Right lobe of liver (tissue), 6 donors: ENCODE data around the gene CIAO2B. TPM values are rescaled to one million over a fixed set of nuclear protein-coding genes. Genes with fewer than 3 reads are reported as not detected.

ENCODE experiments used
- ATAC-seq, 4 donors: fragments of 200-7000 bp; cut with Tn5 transposase; one replicate each; pipeline ENCODE4 v1.9.1; 2020; ENCODE audit warnings: mild to moderate bottlenecking in 4 of 4, moderate library complexity in 4 of 4
- DNase-seq, 3 donors: peaks; one replicate each; pipeline ENCODE4 v3.0.0-alpha.2; 2020
- H3K27ac ChIP-seq, 3 donors: fragments of 200-600 bp; one replicate each; pipeline ENCODE4 v1.8.0; 2022
- H3K27me3 ChIP-seq, 2 donors: fragments of 200-600 bp; one replicate each; pipeline ENCODE4 v1.8.0; 2022
- H3K36me3 ChIP-seq, 4 donors: fragments of 200-600 bp; sonication (generic) in 1 of 4; one replicate each; pipeline versions ENCODE4 v1.5.1 to v1.8.0; 2017 to 2022; ENCODE audit warnings: control low read depth in 1 of 4
- H3K4me1 ChIP-seq, 4 donors: fragments of 200-600 bp; sonication (generic) in 1 of 4; one replicate each; pipeline versions ENCODE4 v1.5.1 to v1.8.0; 2017 to 2022; ENCODE audit warnings: control low read depth in 1 of 4
- H3K4me3 ChIP-seq, 3 donors: fragments of 200-600 bp; one replicate each; pipeline ENCODE4 v1.8.0; 2022
- H3K9me3 ChIP-seq, 4 donors: fragments of 200-600 bp; sonication (generic) in 1 of 4; one replicate each; pipeline versions ENCODE4 v1.5.1 to v1.8.0; 2017 to 2022; ENCODE audit warnings: control low read depth in 1 of 4
- CTCF ChIP-seq, 4 donors: fragments of 200-600 bp in 3 of 4; fragments of 450-650 bp in 1 of 4; IDR thresholded peaks; one replicate each; pipeline versions ENCODE4 v1.5.1 to v1.8.0; 2016 to 2022; ENCODE audit warnings: antibody characterized with exemption in 4 of 4, mild to moderate bottlenecking in 2 of 4
- POLR2A ChIP-seq: fragments of 450-650 bp; IDR thresholded peaks from one replicate; pipeline ENCODE4 v1.6.1; 2017; ENCODE audit warnings: antibody characterized with exemption, mild to moderate bottlenecking
- WGBS: methylation state at CpG from one replicate; pipeline ENCODE4 v1.1.6; 2018; ENCODE audit warnings: low coverage, low lambda C conversion rate; ENCODE audit not compliant: insufficient coverage; ENCODE audit errors: missing lambda C conversion rate; 5-methylcytosine and 5-hydroxymethylcytosine counted together
- intact Hi-C, 2 donors: fragments of 100-400 bp; cut with DNase I; formaldehyde crosslinking; loops; one replicate each; pipeline versions ENCODE4 v1.11.2 to v1.14.1; 2022
- total RNA-seq, 6 experiments: library from RNA; depleted of rRNA in 2 of 6; stranded (reverse); fragments of >200 nt in 2 of 6; fragmentation: NEBNext Ultra II Directional in 3 of 6; extraction: Animal tissue kit (Norgen Biotek cat#: 25700) in 3 of 6; gene quantifications; one replicate each; pipeline versions ENCODE4 v1.1.0 to v1.2.4, GENCODE V29; 2016 to 2023
- donor health status: DM: no; HTN: yes; CAD: no.
- donor health status: DM: no; HTN: no; CAD: no.
- donor health status: DM: no; HTN: no; CAD: no.
- donor health status: DM: no; HTN: yes; CAD: no.
- donor health status: DM: no; HTN: yes; CAD: no.

Gene CIAO2B
- total RNA-seq, 6 experiments from 2014 or later: 40.6 to 111 (median 47.4) TPM

DNA sequence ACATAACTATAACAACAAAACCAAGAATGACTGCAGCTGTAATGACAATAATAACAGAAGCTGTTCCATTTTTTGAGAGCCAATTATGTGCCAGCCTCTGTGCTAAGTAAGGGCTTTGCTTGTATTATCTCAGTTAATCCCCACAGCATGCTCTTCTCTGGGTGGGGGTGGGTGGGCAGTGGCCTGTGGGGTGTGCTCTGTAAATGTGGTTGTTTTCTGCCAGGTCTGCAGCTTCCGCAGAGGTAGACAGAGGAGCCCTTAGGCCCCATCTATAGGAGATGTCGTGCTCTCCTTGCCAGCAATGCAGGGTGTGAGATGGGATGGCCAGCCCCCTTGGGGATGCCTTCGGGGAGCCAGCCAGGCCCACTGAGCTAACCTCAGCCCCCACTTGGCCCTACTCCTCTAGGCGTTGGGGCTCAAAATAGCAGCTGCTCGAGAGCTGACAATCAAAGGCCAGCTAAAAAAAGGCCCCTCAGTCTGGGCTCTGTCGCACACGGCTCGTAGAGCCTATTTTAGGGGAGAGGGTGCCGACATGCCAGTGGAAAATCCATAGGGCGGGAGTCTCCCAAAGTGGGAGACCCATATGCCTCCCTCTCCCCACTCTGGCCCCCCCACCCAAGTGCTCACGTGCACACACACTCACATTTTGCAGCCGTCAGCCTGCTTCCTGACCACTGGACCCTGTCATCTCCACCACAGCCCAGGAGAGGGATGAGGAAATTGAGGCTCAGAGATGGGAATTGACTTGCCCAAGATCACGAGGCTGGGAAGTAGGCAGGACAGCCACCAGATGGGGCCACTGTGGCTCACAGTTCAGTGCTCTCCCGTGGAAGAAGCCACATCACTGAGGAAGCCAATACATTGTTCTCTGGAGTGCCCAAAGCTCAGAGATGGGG, 31.3 kb downstream of the CIAO2B start:
- intact Hi-C loops: no loop called here
- H3K4me1 ChIP-seq: peaks cover 0 to 19% (median 8%) of the 10 kb centered on the region in 4 donors
- TF ChIP-seq POLR2A (no peak), CTCF (IDR thresholded peaks at IDR 0.05) (no peak)

DNA sequence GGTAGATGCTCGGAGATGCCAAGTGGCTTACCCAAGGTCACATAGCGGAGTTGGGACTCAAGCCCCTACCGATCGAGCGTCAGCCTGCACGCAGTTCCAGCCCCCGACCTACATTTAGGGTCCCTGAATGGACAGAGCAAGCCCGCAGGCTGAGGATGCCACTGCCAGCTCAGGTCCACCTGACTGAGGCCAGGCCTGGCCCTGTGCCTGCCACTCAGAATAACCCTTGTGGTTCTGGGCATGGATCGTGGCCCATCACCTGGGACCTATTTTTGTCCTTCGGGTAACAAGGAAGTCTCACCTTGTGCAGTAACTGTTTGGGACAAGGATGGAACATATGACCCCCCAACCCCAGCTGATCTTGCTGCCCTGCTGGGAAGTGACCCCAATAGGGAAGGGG, 32.6 kb downstream of the CIAO2B start:
- ATAC-seq (no peak), DNase-seq (peak in 2 of 3 donors; percentile 7 to 39)
- TF ChIP-seq CTCF (IDR thresholded peaks at IDR 0.05) (no peak), POLR2A (no peak)
- H3K4me3 ChIP-seq: no peak overlapping the region
- no peaks in the 10 kb centered on the region for H3K27me3 ChIP-seq
- H3K27ac ChIP-seq: no peak overlapping the region
- intact Hi-C loops: no loop called here
- H3K36me3 ChIP-seq: no peaks in the 10 kb centered on the region
- no peaks in the 10 kb centered on the region for H3K9me3 ChIP-seq
- no CpG with 5 or more reads among the region's 10 CpGs for WGBS
- peaks cover 0 to 19% (median 8%) of the 10 kb centered on the region in 4 donors for H3K4me1 ChIP-seq

More for the DNA sequence above, 31.3 kb downstream of the CIAO2B start:
- no peaks in the 10 kb centered on the region for H3K9me3 ChIP-seq
- 100% methylated on average over 1 of the region's 14 CpGs for WGBS
- DNase-seq (peak in 2 of 3 donors; percentile 14 to 26), ATAC-seq (no peak)
- no peaks in the 10 kb centered on the region for H3K36me3 ChIP-seq
- no peak overlapping the region for H3K27ac ChIP-seq
- no peaks in the 10 kb centered on the region for H3K27me3 ChIP-seq
- no peak overlapping the region for H3K4me3 ChIP-seq

- WGBS: 22% methylated on average over 1 of the region's 7 CpGs
- H3K4me1 ChIP-seq: peaks cover 0 to 19% (median 8%) of the 10 kb centered on the region in 4 donors
- ATAC-seq: peak in 2 of 4 donors; percentile 5 to 9
Measured at GRCh38 chr16:66900721-66901441, 33.3 kb downstream of the CIAO2B start.

More at GRCh38 chr16:66900721-66901441, 33.3 kb downstream of the CIAO2B start:
- DNase-seq: peak in 2 of 3 donors; percentile 21 to 42
- no peaks in the 10 kb centered on the region for H3K36me3 ChIP-seq
- peak overlapping the region in 1 of 3 donors; percentile 66 for H3K27ac ChIP-seq
- TF ChIP-seq CTCF (IDR thresholded peaks at IDR 0.05): no peak
- TF ChIP-seq POLR2A: no peak
- H3K9me3 ChIP-seq: no peaks in the 10 kb centered on the region
- H3K27me3 ChIP-seq: no peaks in the 10 kb centered on the region
- intact Hi-C loops: no loop called here
- no peak overlapping the region for H3K4me3 ChIP-seq
